IMR-90 (cell line): Measurements from ENCODE around the gene FYCO1. TPM values are rescaled to one million over a fixed set of nuclear protein-coding genes. Genes with fewer than 3 reads are reported as not detected.

Experiments used
- ATAC-seq: fragments of 200-7000 bp; cut with Tn5 transposase; 2 replicates; pipeline ENCODE4 v1.9.1; 2020; ENCODE audit warnings: low read depth, mild to moderate bottlenecking, moderate library complexity
- BruUV-seq: library from RNA; stranded (reverse); fragments of 400-500 nt; replicated peaks from 2 replicates; lab custom pipeline; 2021; lab: Mats Ljungman, UMichigan
- CTCF ChIA-PET: fragments of 300-600 bp; formaldehyde crosslinking; extraction: SDS; loops from one replicate; lab custom pipeline; 2021; ENCODE audit warnings: antibody characterized with exemption; lab: Yijun Ruan, JAX
- POLR2A ChIA-PET: fragments of 300-600 bp; sonication (Branson Sonifier 250); formaldehyde crosslinking; loops from one replicate; lab custom pipeline; 2022; ENCODE audit warnings: antibody characterized with exemption; ENCODE audit not compliant: unreplicated experiment; lab: Charles Lee
- DNase-seq: peaks from one replicate; pipeline ENCODE4 v3.0.0; 2013
- H2AFZ ChIP-seq: replicated peaks from 2 replicates; pipeline ENCODE3; 2013; ENCODE audit warnings: low read length, mild to moderate bottlenecking; ENCODE audit not compliant: poor library complexity
- H2AK5ac ChIP-seq: 2 replicates; pipeline ENCODE4 v1.6.1; 2013; ENCODE audit warnings: low read depth, low read length, inconsistent platforms
- H2AK9ac ChIP-seq: replicated peaks from 2 replicates; pipeline ENCODE3; 2013; ENCODE audit warnings: mild to moderate bottlenecking, low read depth, low read length, moderate library complexity; ENCODE audit not compliant: poor library complexity
- H2BK120ac ChIP-seq: 2 replicates; pipeline ENCODE4 v1.6.1; 2013; ENCODE audit warnings: low read depth, low read length, inconsistent platforms
- H2BK15ac ChIP-seq: 3 replicates; pipeline ENCODE4 v1.6.1; 2013; ENCODE audit warnings: low read depth, low read length, inconsistent platforms
- H2BK20ac ChIP-seq: 2 replicates; pipeline ENCODE4 v1.6.1; 2013; ENCODE audit warnings: low read depth, mild to moderate bottlenecking, inconsistent platforms, low read length, moderate library complexity
- H2BK5ac ChIP-seq: 2 replicates; pipeline ENCODE4 v1.6.1; 2013; ENCODE audit warnings: mild to moderate bottlenecking, low read depth, low read length, inconsistent platforms; ENCODE audit not compliant: poor library complexity, severe bottlenecking
- H3K14ac ChIP-seq: replicated peaks from 2 replicates; pipeline ENCODE4 v1.6.1; 2013; ENCODE audit warnings: low read depth, low read length, inconsistent platforms
- H3K18ac ChIP-seq: 2 replicates; pipeline ENCODE4 v1.6.1; 2013; ENCODE audit warnings: low read depth, low read length, control low read depth
- H3K23ac ChIP-seq: 2 replicates; pipeline ENCODE4 v1.6.1; 2013; ENCODE audit warnings: low read depth, low read length, inconsistent platforms
- H3K27ac ChIP-seq: 2 replicates; pipeline ENCODE4 v1.5.1; 2013; ENCODE audit warnings: mild to moderate bottlenecking, control low read depth, low read length; ENCODE audit not compliant: insufficient read depth
- H3K27me3 ChIP-seq: 2 replicates; pipeline ENCODE4 v1.6.1; 2013; ENCODE audit warnings: low read length; ENCODE audit not compliant: control insufficient read depth, insufficient read depth
- H3K36me3 ChIP-seq: 2 replicates; pipeline ENCODE4 v1.6.1; 2013; ENCODE audit warnings: low read length, mixed read lengths; ENCODE audit not compliant: control insufficient read depth, insufficient read depth
- H3K4ac ChIP-seq: 2 replicates; pipeline ENCODE4 v1.6.1; 2013; ENCODE audit warnings: low read depth, low read length, inconsistent platforms
- H3K4me1 ChIP-seq: 2 replicates; pipeline ENCODE4 v1.6.1; 2013; ENCODE audit warnings: low read length, mixed read lengths; ENCODE audit not compliant: control insufficient read depth, insufficient read depth
- H3K4me2 ChIP-seq: 2 replicates; pipeline ENCODE4 v1.6.1; 2013; ENCODE audit warnings: low read depth, mild to moderate bottlenecking, control low read depth, low read length, moderate library complexity
- H3K4me3 ChIP-seq: 2 replicates; pipeline ENCODE4 v1.5.1; 2013; ENCODE audit warnings: low read depth, mild to moderate bottlenecking, control low read depth, low read length, moderate library complexity; ENCODE audit not compliant: insufficient read depth
- H3K56ac ChIP-seq: 2 replicates; pipeline ENCODE4 v1.6.1; 2013; ENCODE audit warnings: low read length, inconsistent platforms; ENCODE audit not compliant: insufficient read depth; ENCODE audit errors: extremely low read depth
- H3K79me1 ChIP-seq, 2 experiments: 2 replicates each; pipeline ENCODE4 v1.6.1; 2013; ENCODE audit warnings: low read length in 2 of 2, inconsistent platforms in 1 of 2, low read depth in 1 of 2
- H3K9ac ChIP-seq: 2 replicates; pipeline ENCODE4 v1.6.1; 2013; ENCODE audit warnings: low read depth, low read length, control low read depth
- H3K9me1 ChIP-seq: 2 replicates; pipeline ENCODE4 v1.6.1; 2013; ENCODE audit warnings: low read length, inconsistent platforms; ENCODE audit not compliant: insufficient read depth
- H3K9me3 ChIP-seq: 2 replicates; pipeline ENCODE4 v1.6.1; 2013; ENCODE audit warnings: low read length; ENCODE audit not compliant: control insufficient read depth, insufficient read depth
- H4K20me1 ChIP-seq: 2 replicates; pipeline ENCODE4 v1.6.1; 2013; ENCODE audit warnings: low read length, inconsistent platforms; ENCODE audit not compliant: insufficient read depth
- H4K5ac ChIP-seq: 2 replicates; pipeline ENCODE4 v1.6.1; 2013; ENCODE audit warnings: mild to moderate bottlenecking, low read depth, low read length, control low read depth
- H4K8ac ChIP-seq, 2 experiments: 2 replicates each; pipeline ENCODE4 v1.6.1; 2013; ENCODE audit warnings: low read depth in 2 of 2, low read length in 2 of 2, control low read depth in 1 of 2, inconsistent platforms in 1 of 2
- H4K91ac ChIP-seq: 2 replicates; pipeline ENCODE4 v1.6.1; 2013; ENCODE audit warnings: low read depth, low read length, inconsistent platforms; ENCODE audit not compliant: insufficient read depth
- BHLHE40 ChIP-seq: fragments of 150-350 bp; IDR thresholded peaks from 2 replicates; pipeline ENCODE4 v1.6.1; 2016; ENCODE audit warnings: mild to moderate bottlenecking, low read depth, low read length
- CEBPB ChIP-seq: IDR thresholded peaks from 2 replicates; pipeline ENCODE4 v1.6.1; 2012; ENCODE audit warnings: low read depth, low read length, improper control_type of control experiment
- CHD1 ChIP-seq: IDR thresholded peaks from 2 replicates; pipeline ENCODE4 v1.6.1; 2012; ENCODE audit warnings: low read depth, low read length, improper control_type of control experiment
- MAFK ChIP-seq: IDR thresholded peaks from 2 replicates; pipeline ENCODE4 v1.6.1; 2012; ENCODE audit warnings: low read depth, low read length, improper control_type of control experiment
- MAZ ChIP-seq: IDR thresholded peaks from 2 replicates; pipeline ENCODE4 v1.6.1; 2012; ENCODE audit warnings: low read depth, mild to moderate bottlenecking, low read length, improper control_type of control experiment, moderate library complexity, borderline replicate concordance
- NFE2L2 ChIP-seq: fragments of 150-350 bp; IDR thresholded peaks from 2 replicates; pipeline ENCODE4 v1.6.1; 2016; ENCODE audit warnings: low read depth, mild to moderate bottlenecking, low read length
- POLR2A ChIP-seq: IDR thresholded peaks from 2 replicates; pipeline ENCODE4 v1.6.1; 2012; ENCODE audit warnings: mild to moderate bottlenecking, low read depth, low read length
- RAD21 ChIP-seq: IDR thresholded peaks from 2 replicates; pipeline ENCODE4 v1.6.1; 2012; ENCODE audit warnings: low read length, improper control_type of control experiment
- RFX5 ChIP-seq: IDR thresholded peaks from 2 replicates; pipeline ENCODE4 v1.8.0; 2012; ENCODE audit warnings: low read depth, mild to moderate bottlenecking, low read length, moderate library complexity
- WGBS, 2 experiments: methylation state at CpG; one replicate each; pipeline versions ENCODE4 v1.1.5 to v1.1.7; 2013; ENCODE audit warnings: missing lambda C conversion rate in 2 of 2; ENCODE audit not compliant: insufficient read length in 1 of 2; ENCODE audit errors: extremely low coverage in 2 of 2; 5-methylcytosine and 5-hydroxymethylcytosine counted together
- dilution Hi-C: fragments of 300-500 bp; cut with HindIII; formaldehyde crosslinking; loops from one replicate; pipeline ENCODE4 v1.14.3; 2018; ENCODE audit warnings: low sequenced_read_pairs; ENCODE audit not compliant: unreplicated experiment
- in situ Hi-C: fragments of 300-500 bp; cut with MboI; formaldehyde crosslinking; loops from 3 replicates; pipeline ENCODE4 v1.14.3; 2019; ENCODE audit warnings: low sequenced_read_pairs, inconsistent platforms, mixed read lengths
- intact Hi-C: fragments of 100-400 bp; cut with micrococcal nuclease; formaldehyde crosslinking; loops from 2 replicates; pipeline ENCODE4 v1.10.0; 2022
- polyA plus RNA-seq, 3 experiments: library from polyadenylated mRNA; depleted of rRNA; stranded (reverse); fragments of >200 nt; gene quantifications; 2 replicates each; pipeline ENCODE4 v1.2.3, GENCODE V29; 2012; ENCODE audit warnings: low replicate concordance in 1 of 3
- total RNA-seq: library from RNA; depleted of rRNA; stranded (reverse); fragments of >200 nt; gene quantifications from 2 replicates; pipeline ENCODE4 v1.2.3, GENCODE V29; 2012
- TF ChIP-seq, protein P1 (sequence below): fragments of 150-350 bp; IDR thresholded peaks from 2 replicates; pipeline ENCODE4 v1.6.1; 2016; ENCODE audit warnings: low read depth, mild to moderate bottlenecking, low read length, moderate library complexity, borderline replicate concordance
- TF ChIP-seq, protein P2 (sequence below): conservative IDR thresholded peaks from 2 replicates; pipeline ENCODE4 v1.5.1; 2012; ENCODE audit warnings: mild to moderate bottlenecking, low read depth, low read length, improper control_type of control experiment
- TF ChIP-seq, protein P3 (sequence below): fragments of 150-350 bp; IDR thresholded peaks from 2 replicates; pipeline ENCODE4 v1.6.1; 2017; ENCODE audit warnings: mild to moderate bottlenecking, antibody characterized with exemption, low read length, low read depth

FYCO1 gene
- total and polyA plus RNA-seq, 2 of the 4 experiments (the other 2 are of a cell fraction), result 13.7 to 20.1 TPM

- Histone ChIP-seq H3K4ac (no peak overlapping the region), H4K20me1 (no peaks in the 10 kb centered on the region), H2BK5ac (no peak overlapping the region), H4K8ac (no peak overlapping the region), H3K18ac (no peak overlapping the region), H4K5ac (no peak overlapping the region), H3K9me1 (0 out of 2 replicates have a peak, but pooled peaks cover 2% of the 10 kb centered on the region), H2AFZ (no peak overlapping the region), H2AK9ac (no peak overlapping the region), H3K4me2 (no peak overlapping the region), H4K91ac (no peak overlapping the region), H3K79me1 (no peaks in the 10 kb centered on the region), H3K4me1 (no peaks in the 10 kb centered on the region), H3K9ac (no peak overlapping the region), H2BK120ac (no peak overlapping the region), H2BK15ac (no peak overlapping the region), H2BK20ac (no peak overlapping the region), H2AK5ac (no peak overlapping the region), H3K27ac (no peak overlapping the region), H3K27me3 (peaks cover 49% of the 10 kb centered on the region), H3K36me3 (no peaks in the 10 kb centered on the region), H3K56ac (no peak overlapping the region), H3K9me3 (no peaks in the 10 kb centered on the region), H3K14ac (no peak overlapping the region), H3K23ac (no peak overlapping the region; the same call in 1 of the 2 replicates), H3K4me3 (no peak overlapping the region)
- 83% methylated on average over 1 of the region's 4 CpGs; no CpG with 5 or more reads in 1 of the 2 experiments for WGBS, 2 experiments
- ChIA-PET POLR2A (no interaction called here), CTCF (no interaction called here)
- in situ Hi-C loops (no loop called here), intact Hi-C loops (no loop called here), dilution Hi-C loops (no loop called here)
- BruUV-seq, result no TSS peak
- DNase-seq (no peak), ATAC-seq (no peak)
- TF ChIP-seq CEBPB (no peak), NFE2L2 (no peak), MAFK (no peak), CHD1 (no peak), RFX5 (no peak), POLR2A (no peak), RAD21 (no peak), MAZ (no peak), BHLHE40 (no peak)
- TF ChIP-seq, protein P1, sequence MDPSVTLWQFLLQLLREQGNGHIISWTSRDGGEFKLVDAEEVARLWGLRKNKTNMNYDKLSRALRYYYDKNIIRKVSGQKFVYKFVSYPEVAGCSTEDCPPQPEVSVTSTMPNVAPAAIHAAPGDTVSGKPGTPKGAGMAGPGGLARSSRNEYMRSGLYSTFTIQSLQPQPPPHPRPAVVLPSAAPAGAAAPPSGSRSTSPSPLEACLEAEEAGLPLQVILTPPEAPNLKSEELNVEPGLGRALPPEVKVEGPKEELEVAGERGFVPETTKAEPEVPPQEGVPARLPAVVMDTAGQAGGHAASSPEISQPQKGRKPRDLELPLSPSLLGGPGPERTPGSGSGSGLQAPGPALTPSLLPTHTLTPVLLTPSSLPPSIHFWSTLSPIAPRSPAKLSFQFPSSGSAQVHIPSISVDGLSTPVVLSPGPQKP, result no peak
- TF ChIP-seq, protein P2, sequence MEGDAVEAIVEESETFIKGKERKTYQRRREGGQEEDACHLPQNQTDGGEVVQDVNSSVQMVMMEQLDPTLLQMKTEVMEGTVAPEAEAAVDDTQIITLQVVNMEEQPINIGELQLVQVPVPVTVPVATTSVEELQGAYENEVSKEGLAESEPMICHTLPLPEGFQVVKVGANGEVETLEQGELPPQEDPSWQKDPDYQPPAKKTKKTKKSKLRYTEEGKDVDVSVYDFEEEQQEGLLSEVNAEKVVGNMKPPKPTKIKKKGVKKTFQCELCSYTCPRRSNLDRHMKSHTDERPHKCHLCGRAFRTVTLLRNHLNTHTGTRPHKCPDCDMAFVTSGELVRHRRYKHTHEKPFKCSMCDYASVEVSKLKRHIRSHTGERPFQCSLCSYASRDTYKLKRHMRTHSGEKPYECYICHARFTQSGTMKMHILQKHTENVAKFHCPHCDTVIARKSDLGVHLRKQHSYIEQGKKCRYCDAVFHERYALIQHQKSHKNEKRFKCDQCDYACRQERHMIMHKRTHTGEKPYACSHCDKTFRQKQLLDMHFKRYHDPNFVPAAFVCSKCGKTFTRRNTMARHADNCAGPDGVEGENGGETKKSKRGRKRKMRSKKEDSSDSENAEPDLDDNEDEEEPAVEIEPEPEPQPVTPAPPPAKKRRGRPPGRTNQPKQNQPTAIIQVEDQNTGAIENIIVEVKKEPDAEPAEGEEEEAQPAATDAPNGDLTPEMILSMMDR, result no peak
- TF ChIP-seq, protein P3, sequence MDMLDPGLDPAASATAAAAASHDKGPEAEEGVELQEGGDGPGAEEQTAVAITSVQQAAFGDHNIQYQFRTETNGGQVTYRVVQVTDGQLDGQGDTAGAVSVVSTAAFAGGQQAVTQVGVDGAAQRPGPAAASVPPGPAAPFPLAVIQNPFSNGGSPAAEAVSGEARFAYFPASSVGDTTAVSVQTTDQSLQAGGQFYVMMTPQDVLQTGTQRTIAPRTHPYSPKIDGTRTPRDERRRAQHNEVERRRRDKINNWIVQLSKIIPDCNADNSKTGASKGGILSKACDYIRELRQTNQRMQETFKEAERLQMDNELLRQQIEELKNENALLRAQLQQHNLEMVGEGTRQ, result no peak
Measured at GRCh38 chr3:45873638-45874037, 122.0 kb downstream of the FYCO1 start.
